Stimulated activated CD8-positive, alpha-beta memory T cell treated with anti-CD3 and anti-CD28 coated beads, Interleukin-15, amount 100 ng/mL, for 4 hours (primary cell): ENCODE data around the gene TRIM47.

ENCODE experiments used
- DNase-seq, 2 donors: peaks; one replicate each; pipeline ENCODE4 v3.0.0-alpha.2; 2020; ENCODE audit warnings: low read depth in 2 of 2

The TRIM47 gene

DNA sequence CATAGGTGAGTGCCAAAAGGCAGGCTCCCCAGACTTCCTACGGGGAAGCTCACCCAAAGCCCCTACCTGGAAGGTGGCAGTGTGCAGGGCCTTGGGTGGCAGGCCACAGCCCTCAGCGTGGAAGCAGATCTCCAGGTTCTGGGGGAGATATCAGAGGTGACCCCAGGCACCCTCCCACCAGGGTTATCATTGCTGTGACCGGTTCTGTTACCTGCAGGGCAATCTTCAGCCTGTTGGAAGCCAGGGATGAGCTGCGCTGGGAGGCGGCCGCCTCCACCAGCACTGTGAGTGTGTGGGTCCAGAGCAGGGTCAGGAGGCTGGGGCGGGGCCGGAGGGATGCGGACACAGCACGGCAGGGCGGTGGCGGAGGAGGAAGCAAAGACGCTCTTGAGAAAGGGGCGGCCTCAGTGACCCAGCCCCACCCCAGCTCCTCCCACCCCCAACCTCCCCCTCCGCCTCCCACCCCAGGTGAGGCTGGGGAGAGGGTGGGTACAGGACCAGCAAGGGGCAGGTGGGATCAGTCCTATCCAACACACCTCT lies 47.3 kb downstream of the TRIM47 start:
- no peak for DNase-seq

DNA sequence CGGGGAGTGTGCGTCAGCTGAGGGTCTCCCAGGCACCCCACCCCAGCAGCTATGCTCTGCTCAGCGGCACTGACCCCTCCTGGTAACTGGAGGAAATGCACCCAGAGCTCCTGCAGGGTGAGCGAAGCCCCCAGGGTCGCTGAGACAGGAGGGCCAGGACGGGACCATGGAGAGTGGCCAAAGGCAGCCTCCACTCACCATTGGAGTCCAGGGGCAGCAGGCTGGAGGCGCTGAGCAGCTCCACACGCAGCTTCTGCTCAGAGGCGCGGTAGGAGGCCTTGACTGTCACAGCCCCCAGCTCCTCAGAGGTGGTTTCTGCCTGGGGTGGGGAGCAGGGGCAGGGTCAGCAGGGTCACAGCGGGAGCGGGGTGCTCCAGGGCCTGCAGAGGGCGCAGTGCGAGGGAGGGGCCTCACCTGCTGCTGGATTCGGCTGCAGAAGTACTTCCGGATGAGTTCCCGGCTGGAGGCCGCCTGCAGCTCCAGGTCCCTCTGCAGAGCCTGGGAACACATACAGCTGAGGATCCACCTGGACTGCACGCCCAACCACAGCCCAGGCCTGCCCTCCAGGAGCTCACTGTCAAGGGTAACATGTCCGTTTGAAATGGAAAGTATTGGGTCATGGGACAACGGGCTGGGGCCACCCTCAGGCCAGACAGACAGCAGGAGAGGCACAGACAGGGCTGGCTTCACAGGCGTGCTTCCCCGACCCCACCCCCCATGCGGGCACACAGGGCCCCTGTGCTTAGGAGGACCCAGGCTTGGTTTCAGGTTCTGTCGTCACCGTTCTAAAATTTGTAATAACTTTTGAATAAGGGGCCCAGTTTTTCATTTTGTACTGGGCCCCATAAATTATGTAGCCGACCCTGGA lies 48.0 kb downstream of the TRIM47 start:
- no peak for DNase-seq

DNA sequence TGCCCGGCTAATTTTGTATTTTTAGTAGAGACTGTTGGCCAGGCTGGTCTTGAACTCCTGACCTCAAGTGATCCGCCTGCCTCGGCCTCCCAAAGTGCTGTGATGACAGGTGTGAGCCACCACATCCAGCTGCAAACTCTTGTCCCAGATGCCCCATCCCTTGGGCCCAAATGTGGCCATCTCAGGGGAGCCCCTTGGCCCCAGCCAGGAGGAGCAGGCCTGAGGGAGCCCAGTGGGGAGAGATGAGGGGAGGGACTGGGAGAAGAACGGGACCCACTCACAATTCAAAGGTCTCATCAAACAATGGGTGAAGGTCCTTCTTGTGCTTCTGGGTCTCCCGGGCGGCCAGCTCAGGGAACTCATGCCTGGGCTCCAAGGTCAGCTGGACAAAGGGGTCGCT lies 48.6 kb downstream of the TRIM47 start:
- no peak for DNase-seq

DNA sequence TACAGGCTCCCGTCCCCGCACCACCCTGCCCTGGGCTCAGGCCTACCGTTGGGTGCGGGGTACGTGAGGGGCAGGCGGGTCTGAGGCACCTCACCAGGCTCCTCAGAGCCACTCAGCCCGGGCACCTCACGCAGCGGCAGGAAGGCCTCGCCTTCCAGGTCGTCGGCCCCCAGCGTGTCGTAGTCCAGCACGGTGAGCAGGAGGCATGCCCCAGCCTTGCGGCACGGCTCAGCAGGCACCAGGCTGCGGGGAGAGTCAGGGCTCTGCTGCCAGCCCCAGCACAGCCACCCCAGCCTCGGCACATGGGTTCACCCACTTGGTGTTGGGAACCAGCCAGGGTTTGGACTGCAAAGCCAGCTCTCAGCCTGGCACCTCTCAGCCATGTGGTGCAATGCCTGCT lies 49.6 kb downstream of the TRIM47 start:
- no peak for DNase-seq

DNA sequence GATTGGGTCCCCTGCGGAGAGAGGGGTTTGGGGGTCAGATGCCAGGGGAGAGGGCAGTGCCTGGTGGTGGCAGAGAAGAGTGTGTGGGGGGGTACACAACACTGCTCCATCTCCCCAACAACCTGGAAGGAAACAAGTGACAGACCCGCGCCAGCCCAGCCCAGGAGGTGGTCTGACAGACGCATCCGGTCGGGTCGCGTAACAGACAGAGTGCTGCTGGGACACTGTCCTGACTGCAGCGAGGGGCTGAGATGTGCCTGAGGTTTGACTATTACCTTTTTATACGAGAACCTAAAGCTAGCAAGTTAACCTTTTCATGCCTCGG lies 50.3 kb downstream of the TRIM47 start:
- no peak for DNase-seq

DNA sequence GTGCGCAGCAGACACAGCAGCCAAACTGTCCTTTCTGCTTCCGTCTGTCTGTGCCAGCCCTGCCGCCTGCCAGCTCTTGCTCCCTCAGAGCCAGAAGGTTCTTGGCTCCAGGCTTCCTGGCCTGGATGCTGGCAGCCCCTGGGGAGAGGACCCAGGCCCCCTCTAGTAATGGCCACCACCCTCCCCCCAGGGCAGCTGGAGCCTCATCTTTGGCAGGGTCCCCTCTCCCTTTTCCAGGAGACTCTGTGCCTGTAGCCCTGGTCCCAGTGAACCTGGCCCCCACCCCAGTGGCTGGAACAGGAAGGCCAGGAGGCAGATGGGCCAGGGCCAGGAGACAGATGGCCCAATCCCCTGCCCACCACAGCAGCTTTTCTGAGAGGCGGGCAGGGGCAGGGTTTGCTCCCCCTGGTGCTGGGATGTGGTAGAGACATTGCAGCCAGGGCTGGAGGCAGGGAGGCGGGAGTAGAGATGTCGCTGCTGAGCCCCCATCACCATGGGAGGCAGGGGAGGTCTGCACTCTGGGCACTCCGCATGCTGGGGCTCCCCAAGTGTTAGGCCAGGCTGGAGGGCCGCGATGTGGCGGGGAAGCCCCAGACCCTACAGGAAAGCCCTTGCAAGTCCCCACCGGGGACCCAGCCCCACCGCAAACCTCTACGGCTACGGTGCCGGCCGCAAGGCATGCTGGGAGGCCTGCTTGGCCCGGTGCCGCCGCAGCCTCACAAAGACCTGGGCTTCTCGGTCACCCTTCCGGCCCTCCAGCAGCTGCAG lies 50.9 kb downstream of the TRIM47 start:
- peak in 1 of 2 donors; percentile 42 for DNase-seq

DNA sequence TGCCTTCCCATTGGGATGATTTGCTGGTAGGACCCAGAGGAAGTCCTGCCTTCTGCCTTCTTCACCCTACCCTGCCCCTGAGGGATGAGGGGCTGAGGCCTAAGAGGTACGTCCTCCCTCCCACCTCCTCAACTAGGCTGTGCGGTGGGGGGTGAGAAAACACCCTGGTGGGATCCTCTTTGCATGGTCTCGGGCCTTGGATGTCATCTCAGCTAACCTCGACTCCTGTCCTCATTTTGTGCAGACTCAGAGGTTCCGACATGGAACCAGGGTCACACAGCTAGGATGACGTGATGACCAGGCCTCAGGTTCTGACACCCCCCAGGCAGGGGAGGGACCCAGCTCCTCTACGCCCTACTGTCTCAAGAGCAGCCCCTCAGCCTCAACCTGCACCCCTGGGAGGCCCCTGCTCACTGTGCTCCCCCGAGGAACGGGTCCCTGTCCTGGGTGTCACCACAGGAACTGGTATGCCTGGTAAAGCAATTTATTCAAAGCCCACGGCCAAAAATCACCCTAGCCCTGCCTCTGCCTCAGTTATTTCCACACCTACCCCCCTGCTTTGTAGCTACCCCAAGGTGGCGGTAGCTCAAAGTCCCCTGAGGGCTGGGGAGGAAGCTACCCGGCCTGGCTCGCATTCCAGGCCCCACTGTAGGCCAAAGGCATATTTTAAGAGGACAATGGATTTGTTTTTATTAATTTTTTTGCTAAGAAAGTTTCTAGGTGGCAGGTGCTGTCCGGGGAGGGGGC lies 51.6 kb downstream of the TRIM47 start:
- no peak for DNase-seq

DNA sequence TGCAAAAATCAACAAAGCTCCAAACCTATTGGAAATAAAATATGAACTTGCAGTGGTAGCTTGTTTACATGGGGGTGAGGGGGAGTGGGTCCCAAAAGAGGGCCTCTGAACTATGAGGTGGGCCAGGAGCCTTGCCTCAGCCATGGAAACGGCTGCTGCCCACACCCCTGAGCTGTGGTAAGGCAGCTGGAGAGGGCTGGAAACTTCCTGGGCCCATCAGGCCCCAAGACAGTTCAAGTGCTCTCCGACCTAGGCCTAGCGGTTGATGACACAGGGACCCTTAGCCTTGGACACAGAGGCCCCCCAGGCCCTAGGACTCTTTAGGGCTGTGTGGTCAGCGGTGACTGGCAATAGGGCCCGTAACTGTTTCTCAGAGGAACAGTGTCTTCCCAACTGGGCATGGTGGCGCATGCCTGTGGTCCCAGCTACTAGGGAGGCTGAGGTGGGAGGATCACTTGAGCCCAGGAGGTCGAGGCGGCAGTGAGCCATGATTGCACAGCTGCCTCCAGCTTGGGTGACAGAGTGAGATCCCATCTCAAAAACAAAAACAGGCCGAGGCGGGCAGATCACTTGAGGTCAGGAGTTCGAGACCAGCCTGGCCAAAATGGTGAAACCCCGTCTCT lies 52.5 kb downstream of the TRIM47 start:
- DNase-seq: no peak

DNA sequence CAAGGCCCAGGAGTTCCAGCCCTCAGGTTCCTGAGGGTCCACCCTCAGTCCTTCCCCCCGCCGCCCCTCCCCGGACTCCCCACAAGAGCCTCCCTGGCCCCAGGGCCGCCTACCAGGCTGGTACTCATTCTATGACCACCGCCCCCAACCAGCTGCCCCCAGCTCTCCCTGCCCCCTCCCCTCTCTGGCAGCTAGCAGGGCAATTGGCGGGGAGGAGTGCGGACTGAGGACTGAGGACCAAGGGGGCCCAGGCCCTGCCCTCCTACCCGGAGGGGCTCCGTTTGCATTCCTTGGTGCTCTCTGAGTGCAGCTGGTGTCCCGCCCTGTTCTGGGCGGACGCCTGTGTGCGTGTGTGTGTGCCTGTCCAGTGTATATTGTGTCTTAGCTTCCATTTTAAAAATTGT lies 53.2 kb downstream of the TRIM47 start:
- DNase-seq: no peak

DNA sequence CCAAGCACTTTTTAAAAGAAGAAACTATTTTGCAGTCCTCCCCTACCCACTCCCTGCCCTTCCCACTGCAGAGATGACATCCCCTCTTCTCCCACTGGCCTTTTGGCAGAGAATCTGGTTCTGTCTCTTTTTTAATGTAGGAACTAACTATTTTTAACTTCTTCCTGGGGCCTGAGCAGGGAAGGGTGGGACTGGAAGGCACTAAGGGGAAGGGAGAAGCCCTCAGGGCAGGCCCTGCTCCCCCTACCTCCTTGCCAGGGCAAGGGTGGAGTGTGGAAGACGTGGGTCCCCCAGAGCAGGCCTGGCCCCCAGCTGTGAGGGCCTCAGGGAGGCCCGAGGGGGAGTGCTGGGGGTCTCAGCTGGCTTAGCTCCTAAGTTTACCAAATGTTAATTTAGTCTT lies 53.7 kb downstream of the TRIM47 start:
- DNase-seq: no peak
